ENCODE data around the gene SEPHS1.
A peak's percentile ranks its signal among the peaks of the same experiment; 100 is the strongest.

The SEPHS1 gene

GRCh38 chr10:13372524-13372923, 24.4 kb upstream of the SEPHS1 start:
- no peak overlapping the region for H3K4me3 ChIP-seq (ENCODE audit: low read depth, low read length)
- WGBS (ENCODE audit: extremely low coverage, insufficient coverage, insufficient read length): no CpG with 5 or more reads among the region's 5 CpGs
- no peak overlapping the region for H2BK120ac ChIP-seq (ENCODE audit: insufficient read depth, low read length, poor library complexity)
- H2BK12ac ChIP-seq (ENCODE audit: low read length): no peak overlapping the region
- no peak overlapping the region for H3K4me2 ChIP-seq (ENCODE audit: low read length)
- H3K4ac ChIP-seq (ENCODE audit: low read depth, low read length): no peak overlapping the region
- no peaks in the 10 kb centered on the region for H3K79me2 ChIP-seq (ENCODE audit: control insufficient read depth, insufficient read depth, low read length, poor library complexity)
- no peak overlapping the region for H3K27ac ChIP-seq (ENCODE audit: low read depth, low read length)
- H4K12ac ChIP-seq (ENCODE audit: low read depth, low read length): no peak overlapping the region
- DNase-seq: no peak
- no peak overlapping the region for H4K91ac ChIP-seq (ENCODE audit: low read depth, low read length)
- no peaks in the 10 kb centered on the region for H3K9me3 ChIP-seq (ENCODE audit: insufficient read depth, low read depth, low read length)
- H4K8ac ChIP-seq (ENCODE audit: low read depth, low read length): no peak overlapping the region
- H3K27me3 ChIP-seq (ENCODE audit: insufficient read depth, low read length): no peaks in the 10 kb centered on the region
- no peak overlapping the region for H2BK5ac ChIP-seq (ENCODE audit: low read depth, low read length, poor library complexity)
- H3K23ac ChIP-seq (ENCODE audit: low read length): no peak overlapping the region
- H3K79me1 ChIP-seq (ENCODE audit: low read length): no peaks in the 10 kb centered on the region
- H3K14ac ChIP-seq (ENCODE audit: low read length): no peak overlapping the region
- H3K9ac ChIP-seq (ENCODE audit: low read length): no peak overlapping the region
- H3K18ac ChIP-seq (ENCODE audit: low read length): no peak overlapping the region
- H2AK5ac ChIP-seq (ENCODE audit: low read length): no peak overlapping the region
- H2AFZ ChIP-seq (ENCODE audit: insufficient read depth, low read length, poor library complexity): no peak overlapping the region
- no peaks in the 10 kb centered on the region for H3K4me1 ChIP-seq (ENCODE audit: control insufficient read depth in 1 of 2, insufficient read depth in 2 of 2, low read length in 2 of 2)
- no peaks in the 10 kb centered on the region for H3K36me3 ChIP-seq (ENCODE audit: control insufficient read depth in 1 of 2, insufficient read depth in 2 of 2, low read length in 2 of 2)

- DNase-seq: peak; percentile 79 to 98
- H3K9me3 ChIP-seq (ENCODE audit: insufficient read depth, low read depth, low read length): no peaks in the 10 kb centered on the region
- no peak overlapping the region for H2BK12ac ChIP-seq (ENCODE audit: low read length)
- H3K27ac ChIP-seq (ENCODE audit: low read depth, low read length): no peak overlapping the region
- no peaks in the 10 kb centered on the region for H3K79me2 ChIP-seq (ENCODE audit: control insufficient read depth, insufficient read depth, low read length, poor library complexity)
- no peak overlapping the region for H4K8ac ChIP-seq (ENCODE audit: low read depth, low read length)
- H3K27me3 ChIP-seq (ENCODE audit: insufficient read depth, low read length): no peaks in the 10 kb centered on the region
- H3K4ac ChIP-seq (ENCODE audit: low read depth, low read length): no peak overlapping the region
- no peak overlapping the region for H3K18ac ChIP-seq (ENCODE audit: low read length)
- H3K23ac ChIP-seq (ENCODE audit: low read length): no peak overlapping the region
- H3K9ac ChIP-seq (ENCODE audit: low read length): no peak overlapping the region
- no peak overlapping the region for H4K91ac ChIP-seq (ENCODE audit: low read depth, low read length)
- no peak overlapping the region for H2AK5ac ChIP-seq (ENCODE audit: low read length)
- H2BK5ac ChIP-seq (ENCODE audit: low read depth, low read length, poor library complexity): no peak overlapping the region
- H2BK120ac ChIP-seq (ENCODE audit: insufficient read depth, low read length, poor library complexity): no peak overlapping the region
- H3K4me1 ChIP-seq (ENCODE audit: control insufficient read depth in 1 of 2, insufficient read depth in 2 of 2, low read length in 2 of 2): no peaks in the 10 kb centered on the region
- H3K4me2 ChIP-seq (ENCODE audit: low read length): no peak overlapping the region
- no peak overlapping the region for H3K4me3 ChIP-seq (ENCODE audit: low read depth, low read length)
- H3K36me3 ChIP-seq (ENCODE audit: control insufficient read depth in 1 of 2, insufficient read depth in 2 of 2, low read length in 2 of 2): no peaks in the 10 kb centered on the region
- no peak overlapping the region for H3K14ac ChIP-seq (ENCODE audit: low read length)
- no peak overlapping the region for H4K12ac ChIP-seq (ENCODE audit: low read depth, low read length)
- no CpG with 5 or more reads among the region's 6 CpGs for WGBS (ENCODE audit: extremely low coverage, insufficient coverage, insufficient read length)
- H2AFZ ChIP-seq (ENCODE audit: insufficient read depth, low read length, poor library complexity): no peak overlapping the region
- no peaks in the 10 kb centered on the region for H3K79me1 ChIP-seq (ENCODE audit: low read length)
Measured at GRCh38 chr10:13371897-13372470, 23.9 kb upstream of the SEPHS1 start.

GRCh38 chr10:13366891-13367290, 18.8 kb upstream of the SEPHS1 start:
- no peaks in the 10 kb centered on the region for H3K4me1 ChIP-seq (ENCODE audit: control insufficient read depth in 1 of 2, insufficient read depth in 2 of 2, low read length in 2 of 2)
- H3K36me3 ChIP-seq (ENCODE audit: control insufficient read depth in 1 of 2, insufficient read depth in 2 of 2, low read length in 2 of 2): no peaks in the 10 kb centered on the region
- H2AK5ac ChIP-seq (ENCODE audit: low read length): no peak overlapping the region
- DNase-seq: no peak
- H3K9me3 ChIP-seq (ENCODE audit: insufficient read depth, low read depth, low read length): no peaks in the 10 kb centered on the region
- no peak overlapping the region for H3K18ac ChIP-seq (ENCODE audit: low read length)
- no peak overlapping the region for H4K12ac ChIP-seq (ENCODE audit: low read depth, low read length)
- no peak overlapping the region for H3K23ac ChIP-seq (ENCODE audit: low read length)
- no peak overlapping the region for H4K91ac ChIP-seq (ENCODE audit: low read depth, low read length)
- no peak overlapping the region for H3K9ac ChIP-seq (ENCODE audit: low read length)
- no peak overlapping the region for H3K4me2 ChIP-seq (ENCODE audit: low read length)
- H2BK5ac ChIP-seq (ENCODE audit: low read depth, low read length, poor library complexity): no peak overlapping the region
- no peaks in the 10 kb centered on the region for H3K27me3 ChIP-seq (ENCODE audit: insufficient read depth, low read length)
- no peak overlapping the region for H4K8ac ChIP-seq (ENCODE audit: low read depth, low read length)
- no peaks in the 10 kb centered on the region for H3K79me1 ChIP-seq (ENCODE audit: low read length)
- H2AFZ ChIP-seq (ENCODE audit: insufficient read depth, low read length, poor library complexity): no peak overlapping the region
- no peak overlapping the region for H2BK120ac ChIP-seq (ENCODE audit: insufficient read depth, low read length, poor library complexity)
- no peak overlapping the region for H3K4ac ChIP-seq (ENCODE audit: low read depth, low read length)
- no peak overlapping the region for H3K14ac ChIP-seq (ENCODE audit: low read length)
- H3K4me3 ChIP-seq (ENCODE audit: low read depth, low read length): no peak overlapping the region
- H3K27ac ChIP-seq (ENCODE audit: low read depth, low read length): no peak overlapping the region
- H2BK12ac ChIP-seq (ENCODE audit: low read length): no peak overlapping the region
- WGBS (ENCODE audit: extremely low coverage, insufficient coverage, insufficient read length): no CpG with 5 or more reads among the region's 4 CpGs
- no peaks in the 10 kb centered on the region for H3K79me2 ChIP-seq (ENCODE audit: control insufficient read depth, insufficient read depth, low read length, poor library complexity)

- H3K36me3 ChIP-seq (ENCODE audit: control insufficient read depth in 1 of 2, insufficient read depth in 2 of 2, low read length in 2 of 2): no peaks in the 10 kb centered on the region
- no peak overlapping the region for H2BK120ac ChIP-seq (ENCODE audit: insufficient read depth, low read length, poor library complexity)
- H2BK12ac ChIP-seq (ENCODE audit: low read length): no peak overlapping the region
- no peak overlapping the region for H3K4me3 ChIP-seq (ENCODE audit: low read depth, low read length)
- H3K4me1 ChIP-seq (ENCODE audit: control insufficient read depth in 1 of 2, insufficient read depth in 2 of 2, low read length in 2 of 2): no peaks in the 10 kb centered on the region
- H4K12ac ChIP-seq (ENCODE audit: low read depth, low read length): no peak overlapping the region
- H2BK5ac ChIP-seq (ENCODE audit: low read depth, low read length, poor library complexity): no peak overlapping the region
- no peak overlapping the region for H2AFZ ChIP-seq (ENCODE audit: insufficient read depth, low read length, poor library complexity)
- H3K79me1 ChIP-seq (ENCODE audit: low read length): no peaks in the 10 kb centered on the region
- H3K27me3 ChIP-seq (ENCODE audit: insufficient read depth, low read length): no peaks in the 10 kb centered on the region
- no peak overlapping the region for H3K18ac ChIP-seq (ENCODE audit: low read length)
- no peak overlapping the region for H3K27ac ChIP-seq (ENCODE audit: low read depth, low read length)
- H3K9ac ChIP-seq (ENCODE audit: low read length): no peak overlapping the region
- no peak for DNase-seq
- no peak overlapping the region for H3K4ac ChIP-seq (ENCODE audit: low read depth, low read length)
- no peak overlapping the region for H2AK5ac ChIP-seq (ENCODE audit: low read length)
- H3K14ac ChIP-seq (ENCODE audit: low read length): no peak overlapping the region
- H3K9me3 ChIP-seq (ENCODE audit: insufficient read depth, low read depth, low read length): no peaks in the 10 kb centered on the region
- no peaks in the 10 kb centered on the region for H3K79me2 ChIP-seq (ENCODE audit: control insufficient read depth, insufficient read depth, low read length, poor library complexity)
- H3K4me2 ChIP-seq (ENCODE audit: low read length): no peak overlapping the region
- H3K23ac ChIP-seq (ENCODE audit: low read length): no peak overlapping the region
- H4K91ac ChIP-seq (ENCODE audit: low read depth, low read length): no peak overlapping the region
- no CpG with 5 or more reads among the region's 6 CpGs for WGBS (ENCODE audit: extremely low coverage, insufficient coverage, insufficient read length)
- H4K8ac ChIP-seq (ENCODE audit: low read depth, low read length): no peak overlapping the region
Measured at GRCh38 chr10:13365831-13366230, 17.7 kb upstream of the SEPHS1 start.

Measured in trophoblast cell (in vitro differentiated cells and primary cell).